Tongue (tissue), 2 donors: ENCODE data around the gene CSTPP1. TPM values are rescaled to one million over a fixed set of nuclear protein-coding genes. Genes with fewer than 3 reads are reported as not detected.

Experiments used
- DNase-seq: peaks from one replicate; pipeline ENCODE4 v3.0.0-alpha.2; 2015
- total RNA-seq: library from RNA; depleted of rRNA; stranded (reverse); fragments of >200 nt; gene quantifications from one replicate; pipeline ENCODE4 v1.2.3, GENCODE V29; 2014

CSTPP1 gene
- total RNA-seq, 1 donor from 2014 or later: 15.2 TPM

DNA sequence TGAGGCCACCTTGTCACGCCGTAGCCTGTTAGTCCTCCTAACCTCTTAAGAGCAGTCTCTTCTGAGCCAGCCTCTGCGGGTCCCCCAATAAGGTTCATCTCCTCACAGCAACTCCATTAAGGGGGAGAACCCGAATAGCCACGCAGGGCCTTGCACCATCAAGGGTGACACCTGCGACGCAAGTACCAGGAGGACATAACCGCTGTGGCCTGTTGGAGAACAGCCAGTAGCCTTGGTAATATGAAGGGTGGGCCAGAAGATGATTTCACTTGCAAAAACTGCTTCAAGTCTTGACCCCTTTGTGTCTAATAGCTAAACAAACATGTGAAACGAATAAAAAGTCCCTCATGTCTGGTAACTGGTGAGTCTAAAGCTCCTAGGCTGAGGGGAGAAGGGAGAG is 225.3 kb downstream of the CSTPP1 start:
- DNase-seq: no peak

DNA sequence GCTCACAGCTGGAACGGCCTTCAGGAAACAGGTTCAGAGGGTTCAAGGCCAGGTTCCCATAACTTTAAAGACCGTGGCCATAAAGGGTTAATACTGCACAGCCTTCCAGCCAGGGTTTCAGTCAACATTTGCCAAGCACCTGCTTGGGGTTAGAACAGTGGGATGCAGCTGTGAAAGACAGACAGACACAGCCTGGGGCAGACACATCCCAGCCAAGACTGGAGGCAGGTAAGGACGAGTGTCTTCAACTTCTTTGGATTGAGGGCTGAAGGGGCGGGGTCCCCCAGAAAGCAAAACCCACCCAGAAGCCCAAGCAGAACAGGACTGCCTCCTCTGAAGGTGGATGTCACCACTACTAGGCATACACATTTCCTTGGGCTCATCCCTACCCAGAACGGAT is 225.9 kb downstream of the CSTPP1 start:
- peak; percentile 56 for DNase-seq

DNA sequence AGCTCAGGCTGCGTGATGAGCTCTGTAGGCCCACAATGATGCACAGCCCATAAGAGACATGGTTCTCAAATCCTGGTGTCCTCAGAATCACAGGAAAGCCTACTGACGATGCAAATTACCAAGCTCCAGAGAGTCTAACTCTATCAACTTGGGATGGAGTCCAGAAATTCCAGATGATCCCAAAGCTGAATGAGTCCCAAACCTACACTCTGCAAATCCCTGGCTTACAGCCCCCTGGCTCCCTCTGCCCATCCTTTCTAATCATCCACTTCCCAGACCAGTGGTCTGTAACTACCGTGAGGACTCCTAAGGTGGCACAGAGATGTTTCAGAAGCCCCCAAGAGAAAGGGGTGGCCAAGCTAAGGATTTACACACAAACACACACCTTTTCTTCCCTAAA is 226.6 kb downstream of the CSTPP1 start:
- DNase-seq: no peak

DNA sequence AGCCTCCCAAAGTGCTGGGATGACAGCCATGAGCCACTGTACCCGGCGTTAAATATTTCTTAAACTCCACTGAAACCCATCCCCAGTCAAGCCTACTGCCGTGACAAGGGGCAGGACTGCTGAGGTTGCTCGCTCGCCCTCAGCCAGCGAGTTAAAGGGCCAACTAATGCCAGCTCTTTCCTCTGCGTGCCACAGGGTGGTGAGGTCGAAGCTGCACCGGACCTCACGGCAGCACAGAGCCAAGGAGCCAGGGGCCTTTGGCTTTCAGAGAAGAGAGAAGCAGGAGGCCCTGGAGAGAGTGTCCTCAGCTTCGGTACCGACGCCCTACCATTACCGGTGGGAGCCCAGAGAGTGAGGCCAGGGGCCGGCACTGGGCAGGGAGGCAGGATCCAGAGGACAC is 227.3 kb downstream of the CSTPP1 start:
- DNase-seq: no peak

DNA sequence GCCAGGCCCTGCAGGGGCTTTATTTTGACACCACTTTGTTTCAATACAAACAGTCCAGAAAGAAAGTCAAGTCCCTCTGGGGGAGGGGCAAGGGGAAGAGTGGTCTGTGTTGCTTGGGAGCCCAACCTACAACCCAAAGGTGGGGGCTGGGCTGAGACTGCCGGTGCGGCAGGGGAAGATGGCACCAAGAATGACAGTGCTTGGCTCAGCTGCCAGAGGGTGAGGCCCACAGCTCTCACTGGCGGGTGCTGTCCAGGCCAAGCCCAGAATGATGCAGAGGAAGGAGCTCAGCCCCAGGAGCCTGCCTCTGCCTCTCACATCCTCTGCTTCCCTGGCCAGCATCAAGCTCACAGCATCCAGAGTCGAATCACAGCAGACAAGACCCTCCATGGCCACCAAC is 227.8 kb downstream of the CSTPP1 start:
- DNase-seq: no peak

DNA sequence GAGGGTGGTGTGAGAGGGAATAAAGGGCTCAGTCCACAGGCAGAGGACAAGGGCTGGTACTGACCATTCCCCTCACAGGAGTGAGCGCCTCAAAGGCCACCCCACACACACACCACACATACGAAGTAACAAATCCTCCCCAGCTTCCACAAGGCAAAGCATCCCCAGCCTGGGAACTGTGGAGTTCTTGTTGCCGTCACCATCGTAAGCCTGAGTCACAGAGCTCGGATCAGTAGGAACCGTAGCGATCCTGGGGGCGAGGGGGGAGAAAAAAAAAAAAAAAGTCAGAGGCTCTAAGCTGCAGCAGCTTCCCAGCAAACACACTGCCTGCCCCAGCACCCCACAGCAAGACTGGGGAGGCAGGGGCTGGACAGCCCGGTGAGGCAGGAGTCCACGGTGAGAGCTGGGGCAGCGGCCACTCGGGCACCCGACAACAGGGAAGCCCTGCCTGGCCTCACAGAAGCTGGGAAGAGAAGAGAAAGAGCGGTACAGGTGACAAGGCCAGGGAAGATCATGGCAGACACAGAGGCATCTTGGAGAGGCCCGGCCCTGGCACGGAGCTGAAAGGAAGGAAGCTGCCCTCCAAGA is 228.8 kb downstream of the CSTPP1 start:
- DNase-seq: no peak

DNA sequence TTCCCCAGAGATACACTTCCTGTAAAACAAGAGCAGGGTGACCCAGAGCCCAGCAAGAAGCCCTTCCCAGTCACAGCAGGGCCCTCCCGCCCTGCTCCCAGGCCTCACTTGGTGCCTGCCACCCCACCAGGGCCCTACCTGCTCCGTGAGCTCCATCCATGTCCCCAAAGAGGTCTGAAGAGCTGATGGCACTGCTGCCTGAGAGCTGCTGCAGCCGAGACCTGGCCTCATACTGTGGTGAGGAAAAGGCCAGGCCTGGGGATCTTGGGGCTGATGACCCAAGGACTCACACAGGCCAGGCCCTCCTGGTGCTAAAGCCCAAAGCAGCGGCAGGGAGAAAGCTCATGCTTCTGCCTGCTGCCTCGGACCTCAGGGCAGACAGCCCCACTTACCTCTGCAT is 229.8 kb downstream of the CSTPP1 start:
- DNase-seq: no peak

DNA sequence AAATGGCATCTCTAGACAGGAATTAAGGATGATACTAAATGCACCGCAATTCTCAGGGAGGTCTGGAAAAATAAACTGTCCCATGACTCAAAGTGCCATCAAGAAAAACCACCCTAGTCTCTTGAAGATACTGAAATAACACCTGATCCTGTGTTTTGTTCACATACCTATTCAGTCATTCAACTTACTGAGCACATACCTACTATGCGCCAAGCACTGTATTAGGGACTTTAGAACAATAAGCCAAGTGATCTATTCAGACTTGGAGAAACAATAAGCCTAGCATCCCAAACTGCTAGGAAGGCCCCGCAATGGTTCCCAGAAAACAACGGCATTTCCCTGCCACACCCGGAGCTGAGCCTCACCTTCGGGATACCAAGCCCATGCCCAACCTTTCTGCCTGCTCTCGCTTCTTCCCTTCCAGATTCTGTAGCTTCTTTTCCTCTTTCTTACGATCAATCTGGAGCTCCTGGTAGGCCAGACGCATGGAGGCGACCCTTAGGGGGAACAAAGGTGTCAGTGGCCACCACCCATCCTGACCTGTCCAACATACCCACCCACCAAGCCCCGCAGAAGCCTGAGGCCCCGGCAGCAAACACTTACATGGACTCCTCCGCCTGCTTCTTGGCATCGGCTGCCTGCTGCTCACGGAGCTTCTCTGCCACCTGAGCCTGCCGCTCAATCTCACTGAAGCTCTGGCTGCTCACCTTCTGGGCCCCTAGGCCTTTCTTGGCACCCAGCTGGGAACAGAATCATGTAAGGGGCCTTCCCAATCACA is 234.7 kb downstream of the CSTPP1 start:
- no peak for DNase-seq

DNA sequence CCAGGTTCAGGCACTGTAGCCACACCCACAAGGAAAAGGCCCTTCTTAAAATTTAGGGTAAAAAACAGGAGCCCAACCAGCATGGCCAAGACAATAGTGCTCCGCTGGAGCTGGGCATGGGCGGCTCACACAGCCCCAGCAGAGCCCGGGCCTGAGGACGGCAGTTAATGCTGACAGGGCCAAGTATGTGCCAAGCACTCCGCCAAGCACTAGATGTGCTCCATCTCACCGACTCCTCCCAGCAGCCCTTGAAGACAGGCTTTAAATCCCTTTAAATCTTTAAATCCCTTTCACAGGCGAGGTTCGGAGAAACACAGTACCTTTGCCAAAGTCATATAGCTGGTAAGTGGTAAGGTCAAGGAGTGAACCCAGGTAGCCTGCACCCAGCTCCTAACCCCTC is 235.3 kb downstream of the CSTPP1 start:
- DNase-seq: no peak

DNA sequence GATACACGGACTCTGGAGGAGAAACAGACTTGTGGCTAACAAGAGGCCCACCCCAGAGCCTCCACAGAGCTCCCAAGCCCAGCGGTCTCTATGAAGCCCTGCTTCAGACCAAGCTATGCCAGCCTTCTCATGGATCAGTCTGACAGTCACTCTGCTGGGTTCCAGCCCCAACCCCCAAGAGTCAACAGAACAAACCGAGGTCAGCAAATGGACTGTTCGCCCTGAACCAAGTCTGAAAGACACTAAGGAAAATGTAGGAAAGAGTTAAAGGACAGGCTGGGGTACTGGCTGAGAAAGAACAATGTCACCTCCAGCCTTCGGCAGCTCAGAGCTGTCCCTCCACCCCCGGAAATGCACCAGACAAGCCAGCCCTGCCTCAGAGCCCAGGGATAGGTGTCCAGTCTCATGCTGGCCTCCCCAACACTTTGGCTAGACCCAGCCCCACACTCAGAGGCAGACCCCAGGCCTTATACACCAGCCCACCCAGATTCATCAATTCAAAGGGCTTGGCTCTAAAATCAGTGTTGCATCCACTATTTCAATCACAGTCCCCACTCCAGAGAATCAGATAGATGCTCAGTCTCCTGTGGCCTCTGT is 236.3 kb downstream of the CSTPP1 start:
- DNase-seq: no peak

DNA sequence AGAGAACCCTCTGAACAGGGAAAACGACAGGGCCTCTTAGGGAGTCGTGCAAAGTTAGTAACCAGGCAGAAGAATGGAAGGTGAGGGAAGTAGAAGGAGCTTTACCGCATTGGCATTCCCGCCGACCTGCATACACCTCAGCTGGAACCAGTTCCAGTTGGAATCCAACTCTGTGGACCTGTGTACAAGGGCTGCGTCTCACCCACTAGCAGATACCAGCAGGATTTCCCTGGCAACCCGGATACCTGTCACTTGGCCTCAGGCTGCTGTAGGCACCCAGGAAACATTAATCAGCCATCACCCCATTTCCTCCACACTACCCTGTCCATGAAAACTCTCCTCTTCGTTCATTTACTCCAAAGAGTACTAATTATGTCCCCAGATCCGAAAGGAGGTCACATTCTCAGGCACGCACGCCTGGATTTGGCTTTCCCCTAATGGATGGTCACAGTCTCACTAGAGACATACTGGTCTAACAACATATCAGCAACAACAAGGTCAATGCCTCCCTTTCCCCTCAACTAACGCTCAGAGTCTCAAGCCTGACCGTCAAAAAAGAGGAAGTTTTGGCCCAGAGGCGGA is 239.3 kb downstream of the CSTPP1 start:
- no peak for DNase-seq

DNA sequence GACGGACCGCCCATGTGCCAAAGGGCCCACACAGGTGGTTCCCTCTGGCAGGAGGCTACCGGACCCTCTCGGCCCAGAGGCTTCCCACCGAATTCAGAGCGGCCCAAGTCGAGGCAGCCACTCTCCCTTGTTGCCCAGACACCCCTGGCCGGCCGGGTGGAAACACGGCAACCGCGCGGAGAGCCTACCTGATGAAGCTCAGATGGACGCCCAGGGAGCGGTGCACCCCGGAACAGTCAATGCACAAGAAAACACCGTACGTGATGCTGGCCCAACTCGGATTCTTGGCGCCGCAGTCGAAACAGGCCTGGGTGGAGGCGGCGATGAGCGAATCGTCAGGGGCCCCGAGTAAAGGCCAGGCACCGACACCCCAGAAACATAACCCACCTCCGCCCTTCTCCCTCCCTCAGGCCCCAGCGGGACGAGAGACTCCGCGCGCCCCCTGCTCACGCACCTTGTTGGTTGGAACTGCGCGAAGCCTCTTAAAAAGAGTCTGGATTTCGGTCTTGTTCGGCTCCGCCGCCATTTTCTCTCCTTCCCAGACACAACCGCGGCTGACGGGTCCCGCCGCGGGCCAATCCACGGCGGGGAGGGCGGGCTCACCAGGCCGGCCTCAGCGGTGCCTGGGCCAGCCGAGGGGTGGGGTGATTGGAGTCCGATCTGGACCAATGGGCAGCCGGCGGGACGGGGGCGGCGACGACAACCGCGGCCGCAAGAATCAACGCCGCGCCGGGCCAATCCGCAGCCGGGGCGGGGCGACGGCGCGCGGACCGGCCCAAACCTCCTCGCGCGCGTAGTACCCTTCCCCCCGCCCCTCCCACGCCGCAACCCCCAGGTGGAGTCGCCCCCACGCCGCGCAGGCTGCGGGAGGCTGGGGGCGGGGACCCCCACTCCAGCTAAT is 240.0 kb downstream of the CSTPP1 start, which contains the start of gene ARFGAP2:
Gene ARFGAP2 (minus strand): TSS at position 552 of the 901 bp plus-strand sequence. CDS start 26 bp downstream, at position 526.
- DNase-seq: peak; percentile 99

DNA sequence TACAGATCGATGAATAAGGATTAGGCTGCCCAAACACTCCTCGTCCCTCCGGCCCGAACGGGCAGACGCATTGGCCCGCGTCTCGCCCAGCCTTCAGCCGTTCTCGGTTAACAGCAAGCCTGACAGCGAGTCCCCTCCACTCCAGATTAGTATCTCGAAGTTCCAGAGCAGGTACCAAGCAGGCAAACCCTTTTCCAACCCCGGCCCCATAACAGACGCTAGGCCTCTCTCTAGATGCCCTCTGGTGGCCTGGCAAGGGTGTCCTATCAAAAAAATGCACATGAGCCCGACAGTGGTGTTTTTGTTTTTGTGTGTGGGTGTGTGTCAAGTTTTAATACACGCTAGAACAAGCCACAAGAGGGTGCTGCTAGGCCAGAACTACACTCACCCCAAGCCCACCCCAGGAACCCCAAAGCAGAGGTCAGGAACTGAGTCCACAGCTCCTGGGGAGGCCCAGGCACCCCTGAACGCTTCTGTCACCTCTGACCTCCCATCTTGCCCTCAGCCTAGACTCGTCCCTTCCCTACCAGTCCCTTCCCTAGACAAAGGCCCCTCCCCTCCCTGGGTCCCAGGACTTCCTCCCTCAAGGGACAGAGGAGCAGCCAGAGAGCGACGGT is 240.8 kb downstream of the CSTPP1 start:
- DNase-seq: peak; percentile 86

DNA sequence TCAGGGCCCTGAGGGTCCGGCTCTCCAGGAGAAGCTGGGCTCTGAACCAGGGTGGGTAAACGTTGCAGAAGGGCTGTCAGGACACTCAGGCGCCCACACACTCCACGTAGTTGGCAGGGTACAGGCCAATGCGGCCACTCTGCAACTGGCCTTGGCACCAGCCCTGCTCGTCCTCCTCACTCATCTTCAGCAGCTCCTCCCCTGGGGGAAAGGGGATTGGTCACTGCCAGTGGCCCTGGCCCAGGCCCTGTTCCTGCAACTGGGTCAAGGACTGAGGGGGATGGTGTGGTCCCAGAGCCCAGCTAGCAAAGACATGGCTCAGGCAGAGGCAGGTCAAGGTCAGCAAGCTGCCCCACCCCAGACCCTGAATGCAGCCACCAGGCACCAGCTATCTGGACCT is 241.3 kb downstream of the CSTPP1 start:
- no peak for DNase-seq

DNA sequence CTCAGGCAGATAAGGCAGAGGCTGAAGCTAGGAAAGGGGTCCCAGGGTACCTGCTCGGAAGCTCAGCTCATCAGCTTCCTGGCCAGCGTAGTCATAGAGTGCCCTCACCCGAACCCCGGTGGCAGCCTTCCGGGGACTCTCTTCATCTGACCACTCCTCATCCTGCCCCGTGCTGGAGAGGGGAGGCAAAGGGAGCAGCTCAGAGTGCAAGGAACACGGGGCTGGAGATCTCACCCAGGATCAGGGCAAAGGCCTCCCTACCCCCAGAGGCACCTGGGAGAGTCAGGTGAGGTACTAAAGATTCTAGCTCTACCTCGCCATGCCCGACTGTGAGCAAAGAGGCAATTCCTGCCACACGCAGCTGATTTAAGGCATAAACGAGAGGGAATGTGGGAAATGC is 241.8 kb downstream of the CSTPP1 start:
- DNase-seq: no peak

DNA sequence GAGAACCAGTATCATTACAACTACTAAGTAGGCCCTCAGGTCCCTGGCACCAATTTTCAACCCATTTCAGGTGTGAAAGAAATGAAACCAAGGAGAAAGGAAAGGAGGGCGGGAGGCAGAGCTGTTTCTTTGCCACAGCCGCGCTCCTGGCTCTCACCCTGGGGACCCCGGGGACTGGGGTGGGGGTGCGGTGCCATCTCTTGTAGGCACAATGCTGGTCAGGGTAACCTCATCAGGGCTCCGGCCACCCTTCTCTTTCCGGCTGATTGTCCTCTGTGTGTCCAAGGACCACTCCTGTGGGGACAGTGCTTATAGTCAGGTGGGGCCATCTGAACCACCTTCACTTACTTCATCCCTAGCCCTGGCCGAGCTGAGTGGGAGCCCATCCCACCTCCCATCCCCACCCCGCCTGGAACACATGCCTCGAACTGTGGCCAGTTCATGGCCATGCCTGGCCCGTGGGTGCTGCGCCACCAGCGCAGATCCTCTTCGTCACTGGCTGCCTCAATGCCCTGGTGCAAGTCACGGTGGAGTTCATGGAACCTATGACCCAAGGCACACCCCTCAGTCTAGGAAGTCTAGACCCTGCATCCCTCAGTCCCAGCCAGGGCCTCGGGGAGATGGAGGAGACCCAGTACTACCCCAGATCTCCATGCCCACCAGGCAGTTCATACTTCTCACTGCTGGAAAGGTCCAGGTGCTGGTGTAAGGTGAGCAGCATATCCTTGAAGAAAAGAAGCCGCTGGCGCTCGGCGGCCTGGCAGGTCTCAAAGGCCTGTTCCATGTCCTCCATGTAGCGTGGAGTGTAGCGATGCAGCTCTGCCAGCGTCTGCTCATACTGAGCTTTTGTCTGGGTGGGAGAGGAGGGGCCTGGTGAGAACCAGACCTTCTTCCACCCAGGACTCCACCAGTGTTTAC is 242.4 kb downstream of the CSTPP1 start:
- DNase-seq: no peak

DNA sequence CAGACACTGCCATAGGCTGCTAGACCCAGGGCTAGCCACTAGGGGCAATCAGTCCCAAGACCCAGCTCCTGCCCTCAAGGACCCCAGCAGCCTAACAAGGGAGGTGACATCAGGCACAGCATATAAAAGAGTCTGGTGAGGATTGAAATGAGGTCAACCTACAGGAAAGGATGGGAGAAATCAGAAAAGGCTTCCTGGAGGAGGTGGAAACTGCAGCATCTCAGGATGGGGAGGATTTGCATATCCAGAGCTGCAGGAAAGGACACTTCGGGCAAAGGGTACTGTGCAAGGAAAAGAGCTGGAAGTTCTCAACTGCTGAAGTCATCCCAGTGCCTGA is 243.1 kb downstream of the CSTPP1 start:
- DNase-seq: peak; percentile 46

DNA sequence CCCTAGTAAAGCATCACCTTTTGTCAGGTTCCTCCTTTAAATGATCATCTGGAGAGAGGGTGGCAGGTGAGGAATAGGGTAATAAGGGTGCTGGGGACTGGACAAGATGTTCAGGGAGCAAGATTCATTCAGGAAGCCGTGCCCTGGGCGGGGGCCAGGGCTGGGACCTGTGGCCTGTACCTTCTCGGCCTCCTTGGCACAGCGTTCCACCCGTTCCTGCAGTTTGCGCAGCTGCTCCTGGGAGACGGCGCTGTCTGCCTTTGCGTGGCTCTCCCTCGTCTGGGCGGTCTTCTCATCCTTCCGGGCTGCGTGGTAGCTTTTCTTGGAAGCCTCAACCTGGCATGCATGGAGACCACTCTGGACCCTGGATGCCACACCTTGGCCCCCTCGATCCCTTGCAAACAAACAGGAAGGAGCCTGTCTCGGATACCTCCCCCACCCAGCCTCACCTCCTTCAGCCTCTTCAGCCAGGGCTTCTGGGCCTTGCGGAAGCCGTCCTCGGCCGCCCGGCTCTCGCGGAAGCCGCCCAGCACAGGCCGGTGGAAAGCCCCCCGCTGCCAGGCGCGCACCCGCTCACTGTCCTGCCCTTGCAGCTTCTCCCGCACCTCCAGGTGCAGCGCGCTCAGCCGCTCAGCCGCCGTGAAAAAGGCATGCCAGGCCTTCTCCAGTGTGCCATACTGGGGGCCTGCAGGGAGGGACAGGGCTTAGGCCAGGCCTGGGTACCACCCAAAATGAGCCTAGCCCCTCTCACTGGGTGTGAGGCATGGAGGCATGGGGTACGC is 243.6 kb downstream of the CSTPP1 start:
- DNase-seq: no peak

DNA sequence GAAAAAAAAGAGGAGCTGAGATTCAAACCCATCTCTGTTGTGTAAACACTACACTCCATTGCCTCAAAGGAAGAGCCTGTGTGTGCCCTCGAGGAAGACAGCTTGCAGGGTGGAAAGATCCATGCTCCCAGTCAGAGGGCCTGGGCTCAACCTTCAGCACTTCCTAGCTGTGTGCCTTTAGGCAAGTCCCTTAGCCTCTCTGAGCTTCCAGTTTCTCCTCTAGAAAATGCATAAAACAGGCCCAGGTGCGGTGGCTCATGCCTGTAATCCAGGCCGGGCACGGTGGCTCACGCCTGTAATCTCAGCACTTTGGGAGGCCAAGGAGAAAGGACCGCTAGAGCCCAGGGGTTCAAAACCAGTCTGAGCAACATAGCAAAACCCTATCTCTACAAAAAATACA is 244.7 kb downstream of the CSTPP1 start:
- no peak for DNase-seq

DNA sequence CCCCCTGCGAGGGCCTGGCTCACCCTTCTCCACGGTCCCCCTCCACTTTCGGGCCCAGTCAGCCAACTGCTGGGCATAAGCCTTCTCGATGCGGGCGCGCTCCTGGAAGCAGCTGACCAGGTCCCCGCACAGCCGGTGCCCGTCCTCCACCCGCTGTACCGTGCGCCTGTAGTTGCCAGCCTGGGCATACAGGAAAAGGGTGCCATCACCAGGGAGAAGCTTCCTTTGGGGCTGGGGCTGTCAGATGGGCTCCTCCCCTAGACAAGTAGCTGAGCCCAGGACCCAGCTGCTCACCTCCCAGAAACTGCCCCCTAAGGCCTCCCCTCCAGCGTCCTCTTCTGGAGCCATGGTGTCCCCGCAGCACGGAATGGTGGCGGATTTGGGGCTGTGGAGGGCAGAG is 245.8 kb downstream of the CSTPP1 start:
- peak; percentile 41 for DNase-seq
